ENCODE measurements around the gene CD93.

CD93 gene

GRCh38 chr20:23060629-23061028 lies 25.5 kb downstream of the CD93 start:
- no peak for DNase-seq (ENCODE audit: low spot score)

- DNase-seq (ENCODE audit: low spot score) = no peak
These were observed 26.3 kb downstream of the CD93 start for GRCh38 chr20:23059846-23060245.

DNA sequence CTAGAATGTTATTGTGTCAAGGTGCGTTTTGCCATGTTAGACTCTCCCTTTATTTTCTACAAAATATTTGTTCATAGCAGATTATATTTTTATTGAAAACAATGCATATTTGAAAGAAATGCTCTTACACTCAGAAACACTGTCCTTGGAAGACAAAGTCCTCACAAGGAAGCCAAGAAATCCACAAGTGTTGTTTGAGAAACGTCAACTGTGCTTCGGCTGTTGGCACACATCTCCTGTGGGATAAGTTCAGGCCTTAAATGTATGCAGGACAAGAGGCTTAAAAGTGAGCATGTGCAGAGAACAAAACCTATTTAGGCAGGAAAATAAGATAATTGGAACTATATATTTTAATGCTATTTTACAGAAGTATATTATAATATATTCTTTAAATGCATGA lies 27.1 kb downstream of the CD93 start:
- no peak for DNase-seq (ENCODE audit: low spot score)

DNA sequence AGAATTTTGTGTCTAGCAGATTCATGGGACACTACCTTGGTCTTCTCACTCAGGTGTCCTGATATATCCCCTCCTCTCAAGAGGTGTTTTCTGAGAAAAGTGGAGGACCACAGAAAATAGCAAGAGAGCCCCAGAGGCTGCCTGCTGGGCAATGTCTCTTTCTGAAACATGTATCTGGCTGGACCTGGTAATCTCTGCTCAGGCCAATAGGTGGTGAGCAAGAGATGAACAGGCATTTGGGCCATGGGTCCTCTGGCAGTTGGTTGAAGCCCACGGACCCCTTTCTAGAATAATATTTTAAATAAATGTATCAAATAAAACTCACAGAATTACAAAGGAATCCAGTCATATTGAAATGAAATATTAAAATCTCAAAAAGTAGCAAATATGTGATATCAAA lies 27.9 kb downstream of the CD93 start:
- DNase-seq (ENCODE audit: low spot score) = no peak

DNA sequence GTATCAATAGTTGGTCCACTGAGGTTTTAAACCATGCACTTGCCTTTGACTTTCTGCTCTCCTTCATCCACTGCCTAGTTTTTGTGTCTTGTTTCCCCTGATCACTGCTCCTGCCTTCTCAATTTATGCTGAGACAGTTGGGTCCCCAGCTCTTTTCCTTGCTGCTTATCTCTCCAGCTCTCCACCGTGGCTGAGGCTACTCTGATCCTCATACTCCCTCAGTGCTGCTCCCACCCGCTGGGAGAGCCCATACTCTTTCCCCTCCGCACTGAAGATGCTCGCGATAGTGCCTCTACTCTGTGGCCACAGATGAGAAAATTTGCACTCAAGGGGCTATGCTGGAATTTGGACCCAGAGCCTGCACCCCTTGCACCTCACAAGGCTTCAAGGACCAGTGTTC lies 33.2 kb downstream of the CD93 start:
- DNase-seq (ENCODE audit: low spot score) = no peak

- DNase-seq (ENCODE audit: low spot score) = peak; percentile 31
These were observed 35.1 kb downstream of the CD93 start for GRCh38 chr20:23050847-23051627.

DNA sequence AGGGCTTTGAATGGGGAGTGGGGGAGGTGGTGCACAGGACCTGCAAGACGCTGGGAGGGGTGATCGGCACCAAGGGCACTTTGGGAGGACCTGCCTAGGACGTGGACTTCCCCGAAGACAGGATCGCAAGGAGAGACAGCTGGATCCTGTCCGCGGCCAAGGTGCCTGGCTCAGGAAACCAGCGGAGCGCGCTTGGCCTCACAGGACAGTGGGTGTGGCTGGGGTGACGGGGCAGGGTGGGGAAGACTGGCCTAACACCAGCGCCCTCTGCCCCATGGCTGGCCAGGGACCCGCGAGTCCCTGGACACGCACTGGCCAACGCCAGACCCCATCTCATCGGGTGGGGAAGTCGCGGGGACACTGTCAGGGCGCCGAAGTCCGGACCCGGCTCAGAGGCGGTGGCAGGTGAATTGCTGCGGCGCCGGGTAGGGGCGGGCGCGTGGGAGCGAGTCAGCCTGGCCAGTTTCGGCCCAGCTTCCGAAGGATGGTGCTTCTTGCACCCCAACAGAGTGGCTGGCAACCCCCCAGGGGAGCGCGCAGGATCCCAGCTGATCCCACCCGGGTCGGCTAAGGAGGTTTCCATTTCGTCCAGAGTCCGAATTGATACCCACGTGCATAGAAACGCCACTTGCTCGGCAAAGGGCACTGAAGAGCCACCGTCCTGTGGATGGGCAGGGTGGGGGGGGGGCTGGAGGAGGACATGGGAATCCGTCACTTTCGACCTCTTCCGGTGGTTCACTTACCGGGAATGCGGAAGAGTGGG lies 35.9 kb downstream of the CD93 start:
- DNase-seq (ENCODE audit: low spot score) = no peak

DNA sequence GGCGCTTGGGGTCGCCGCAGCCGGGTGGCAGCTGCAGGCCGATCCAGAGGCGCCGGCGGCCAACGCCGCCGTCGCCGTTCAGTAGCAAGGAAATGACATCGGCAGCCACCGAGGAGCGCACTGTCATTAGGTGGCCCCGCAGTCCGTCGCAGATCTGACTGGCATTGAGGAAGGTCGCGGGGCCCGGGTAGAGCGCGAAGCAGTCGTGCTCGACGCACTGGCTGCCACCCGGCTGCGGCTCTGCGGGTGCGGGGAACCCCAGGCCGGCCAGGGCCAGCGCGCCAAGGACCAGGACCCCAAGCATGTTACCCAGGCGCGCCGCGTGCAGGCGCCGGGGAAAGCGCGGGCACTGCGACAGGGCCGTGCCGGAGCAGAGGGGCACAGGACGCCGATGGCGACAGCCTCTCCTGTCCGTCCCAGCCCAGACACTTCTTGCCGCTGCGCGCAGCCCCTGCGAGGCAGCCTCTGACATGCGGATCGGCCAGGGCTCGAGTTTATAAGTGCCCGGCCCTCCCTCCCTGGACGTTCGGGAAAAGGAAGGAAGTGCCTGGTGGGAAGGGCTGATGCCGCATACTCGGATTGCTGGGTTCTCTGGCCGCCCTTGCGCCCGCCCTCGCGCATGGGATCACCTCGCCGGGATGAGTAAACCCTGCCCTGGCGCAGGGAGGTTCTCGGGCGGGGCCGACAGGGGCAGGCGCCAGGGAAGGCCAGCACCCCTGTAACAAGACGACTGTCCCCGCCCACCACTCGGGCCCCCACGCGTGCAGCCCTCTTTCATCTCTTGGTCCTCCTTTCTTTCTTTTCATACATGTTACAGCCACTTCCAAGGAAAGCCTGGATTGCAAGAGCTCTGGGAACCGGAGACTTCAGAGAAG lies 36.7 kb downstream of the CD93 start, which contains the start of gene THBD:
Gene THBD, minus strand, starts transcription at position 472 of the 875 bp plus-strand sequence. Its CDS starts 168 bp downstream, at position 304.
- no peak for DNase-seq (ENCODE audit: low spot score)

GRCh38 chr20:23048283-23049200 lies 37.6 kb downstream of the CD93 start:
- DNase-seq (ENCODE audit: low spot score) = no peak

GRCh38 chr20:23047738-23048214 lies 38.3 kb downstream of the CD93 start:
- DNase-seq (ENCODE audit: low spot score) = no peak

DNA sequence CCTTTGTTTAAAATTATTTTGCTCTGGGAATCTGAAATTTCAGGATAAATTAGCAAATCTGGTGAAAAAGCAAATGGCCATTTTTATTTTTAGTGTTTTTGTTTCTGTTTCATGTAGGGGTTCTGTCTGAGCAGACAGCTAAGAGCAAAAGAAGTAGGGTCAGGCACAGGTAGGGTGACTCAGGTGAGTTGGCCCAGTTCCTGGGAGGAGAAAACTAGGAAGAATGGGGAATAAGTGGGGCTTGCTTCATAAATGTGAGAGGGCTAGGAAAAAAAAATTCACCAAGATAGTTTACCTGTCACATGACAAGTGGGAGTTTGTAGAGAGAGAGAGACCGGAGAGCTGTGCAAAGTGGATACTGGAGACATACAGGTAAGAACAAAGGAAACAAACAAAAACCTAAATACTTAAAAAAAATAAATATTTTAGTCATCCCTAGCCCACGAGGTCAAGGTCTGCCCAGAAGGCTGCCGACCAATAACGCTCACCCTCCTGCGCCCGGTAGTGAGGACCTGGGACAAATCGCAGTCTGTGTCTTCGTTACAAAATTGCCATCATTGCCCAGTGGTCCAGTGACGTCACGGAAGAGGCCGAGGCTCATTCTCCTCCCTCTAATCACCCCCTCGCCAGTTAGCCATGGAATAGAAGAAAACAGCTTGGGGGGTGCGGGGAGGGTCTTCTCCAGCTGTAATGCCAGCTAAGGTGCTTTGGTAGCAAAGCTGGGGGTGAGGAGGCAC lies 39.0 kb downstream of the CD93 start:
- no peak for DNase-seq (ENCODE audit: low spot score)

DNA sequence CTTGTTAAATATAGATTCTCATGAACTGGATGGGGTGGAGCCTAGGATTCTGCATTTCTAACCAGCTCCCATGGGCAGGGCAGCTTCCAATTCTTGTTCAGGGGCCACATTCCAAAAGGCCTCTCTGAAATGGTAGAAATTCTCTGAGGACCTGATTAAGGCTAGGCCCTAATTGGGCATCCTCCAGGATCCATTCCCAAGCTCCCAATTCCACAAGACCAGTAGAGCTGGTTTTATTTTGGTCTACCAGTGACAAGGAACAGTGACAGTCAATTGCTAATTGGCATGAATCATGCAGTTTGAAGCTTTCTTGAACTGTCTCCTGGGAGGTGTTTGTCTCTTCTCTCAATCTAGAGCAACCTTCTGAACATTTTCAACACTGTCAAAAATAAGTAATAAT lies 39.7 kb downstream of the CD93 start:
- DNase-seq (ENCODE audit: low spot score) = no peak

- no peak for DNase-seq (ENCODE audit: low spot score)
These were observed 42.7 kb downstream of the CD93 start for GRCh38 chr20:23043376-23043775.

DNA sequence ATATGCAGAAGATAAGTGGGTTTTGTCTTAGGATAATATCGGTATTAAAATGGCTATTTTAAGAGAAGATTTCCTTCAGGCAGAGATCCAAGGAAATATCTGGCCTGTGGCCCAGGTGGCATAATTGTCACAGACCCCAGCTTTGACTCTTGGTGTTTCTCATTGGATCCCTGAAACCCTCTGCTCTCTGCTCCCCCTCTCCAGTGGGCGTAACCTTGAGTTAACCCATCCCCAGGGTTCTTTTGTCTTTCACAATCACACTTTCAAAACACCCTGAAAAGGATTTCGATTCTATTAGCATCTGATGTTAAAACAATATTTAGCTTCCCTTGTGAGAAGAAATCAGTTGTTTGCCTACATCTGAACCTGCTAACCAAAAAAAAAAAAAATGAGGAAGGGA lies 43.9 kb downstream of the CD93 start:
- no peak for DNase-seq (ENCODE audit: low spot score)

GRCh38 chr20:23039885-23040508 lies 46.1 kb downstream of the CD93 start:
- DNase-seq (ENCODE audit: low spot score) = no peak

DNA sequence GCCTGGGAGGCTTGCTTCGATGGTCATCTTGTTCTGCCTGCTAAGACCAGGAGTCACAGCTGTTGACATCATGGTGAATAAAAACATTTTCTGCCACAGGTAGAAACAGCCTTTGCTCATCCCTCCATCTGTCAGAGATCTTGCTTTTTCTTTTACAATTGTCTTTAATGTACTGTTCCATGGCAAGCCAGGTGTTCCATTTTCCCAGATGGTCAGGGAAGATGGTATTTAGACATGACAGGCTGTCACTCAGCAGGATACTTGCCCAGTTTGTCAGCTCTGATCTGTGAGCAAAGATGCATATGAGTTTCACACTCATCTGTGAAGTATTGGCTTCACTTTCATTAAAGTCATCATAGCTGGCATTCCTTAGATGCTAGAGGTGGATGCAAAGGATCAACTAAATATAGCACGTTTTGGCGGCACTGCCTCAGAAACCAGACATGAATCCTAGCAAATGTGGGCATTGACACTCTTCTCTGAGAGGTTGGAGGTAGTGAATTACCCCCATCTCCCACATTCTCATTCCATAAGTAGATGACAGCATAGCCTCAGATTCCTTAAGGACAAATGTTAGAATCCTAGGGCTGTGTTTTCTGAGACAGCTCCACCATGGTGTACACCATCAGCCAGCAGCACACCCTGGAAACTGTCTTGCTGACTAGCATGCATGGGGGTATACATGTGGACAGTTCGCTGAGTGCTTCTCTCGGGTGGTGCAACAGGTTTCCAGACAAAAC lies 46.8 kb downstream of the CD93 start:
- DNase-seq (ENCODE audit: low spot score) = no peak

- DNase-seq (ENCODE audit: low spot score) = no peak
These were observed 49.1 kb downstream of the CD93 start for GRCh38 chr20:23037017-23037481.

- DNase-seq (ENCODE audit: low spot score) = no peak
These were observed 49.8 kb downstream of the CD93 start for GRCh38 chr20:23036371-23036770.

DNA sequence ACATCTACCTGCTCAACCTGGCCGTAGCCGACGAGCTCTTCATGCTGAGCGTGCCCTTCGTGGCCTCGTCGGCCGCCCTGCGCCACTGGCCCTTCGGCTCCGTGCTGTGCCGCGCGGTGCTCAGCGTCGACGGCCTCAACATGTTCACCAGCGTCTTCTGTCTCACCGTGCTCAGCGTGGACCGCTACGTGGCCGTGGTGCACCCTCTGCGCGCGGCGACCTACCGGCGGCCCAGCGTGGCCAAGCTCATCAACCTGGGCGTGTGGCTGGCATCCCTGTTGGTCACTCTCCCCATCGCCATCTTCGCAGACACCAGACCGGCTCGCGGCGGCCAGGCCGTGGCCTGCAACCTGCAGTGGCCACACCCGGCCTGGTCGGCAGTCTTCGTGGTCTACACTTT lies 50.4 kb downstream of the CD93 start:
- DNase-seq (ENCODE audit: low spot score) = no peak

All from COLO829 (cell line).